Cardiac muscle cell (in vitro differentiated cells and primary cell): ENCODE measurements around the gene BCL2L1. TPM values are rescaled to one million over a fixed set of nuclear protein-coding genes. Genes with fewer than 3 reads are reported as not detected.
A peak's percentile ranks its signal among the peaks of the same experiment; 100 is the strongest.
"Not testable (repeated sequence)": the region's sequence is repeated elsewhere in the genome, so short reads cannot be mapped to it uniquely, and the experiment has no call there.

Experiments used
- DNase-seq, 2 donors: peaks; one replicate each; pipeline versions ENCODE4 v3.0.0 to v3.0.0-alpha.2; 2010 to 2017; ENCODE audit warnings: low read depth in 1 of 2, low spot score in 1 of 2
- H3K27ac ChIP-seq: fragments of 200-600 bp; sonication (generic); 2 replicates; pipeline ENCODE4 v1.5.1; 2016
- H3K27me3 ChIP-seq: fragments of 200-600 bp; sonication (generic); 2 replicates; pipeline ENCODE4 v1.6.0; 2016; ENCODE audit warnings: control low read depth
- H3K36me3 ChIP-seq: fragments of 200-600 bp; sonication (generic); 2 replicates; pipeline ENCODE4 v1.5.1; 2016; ENCODE audit warnings: control low read depth
- H3K4me1 ChIP-seq: fragments of 200-600 bp; sonication (generic); 2 replicates; pipeline ENCODE4 v1.8.1; 2017; ENCODE audit warnings: low read depth, mild to moderate bottlenecking, mixed run types
- H3K4me3 ChIP-seq: fragments of 200-600 bp; sonication (generic); 2 replicates; pipeline ENCODE4 v1.5.1; 2016; ENCODE audit warnings: mild to moderate bottlenecking
- H3K9me3 ChIP-seq: fragments of 200-600 bp; sonication (generic); 2 replicates; pipeline ENCODE4 v1.5.1; 2017; ENCODE audit warnings: low read depth, mild to moderate bottlenecking, control low read depth
- polyA plus RNA-seq: library from polyadenylated mRNA; unstranded; fragments of >200 nt; fragmentation: Nextera tagmentation; extraction: Ambion mirVana; gene quantifications from 2 replicates; pipeline ENCODE4 v1.2.1, GENCODE V29; 2016
- total RNA-seq: library from RNA; depleted of rRNA; stranded (reverse); fragments of >200 nt; gene quantifications from 2 replicates; pipeline ENCODE4 v1.2.3, GENCODE V29; 2016
- TF ChIP-seq, protein P1 (sequence below): IDR thresholded peaks from 2 replicates; pipeline ENCODE4 v1.5.1; 2012; ENCODE audit warnings: low read depth, mild to moderate bottlenecking, low read length

The BCL2L1 gene
- total and polyA plus RNA-seq, 2 experiments from 2014 or later = 40.5 to 74.6 TPM

DNA sequence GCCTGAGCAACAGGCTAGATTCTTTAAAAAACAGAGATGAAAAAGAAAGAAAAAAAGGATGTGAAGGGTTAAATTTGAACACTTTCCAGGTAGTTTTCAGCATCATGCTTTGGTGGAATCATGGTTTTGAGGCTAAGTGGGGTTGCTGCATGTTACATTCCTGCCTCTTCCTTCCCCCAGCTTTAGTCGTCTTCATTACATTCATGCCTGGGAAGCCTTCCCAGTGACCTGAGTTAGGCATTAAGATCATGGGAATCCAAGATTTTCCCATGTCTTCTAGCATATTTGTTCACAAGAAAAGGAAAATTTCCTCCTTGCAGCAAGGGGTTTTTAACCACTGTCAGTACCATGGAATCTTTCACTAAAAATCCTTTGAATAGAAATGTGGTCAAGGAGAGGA, 28.5 kb upstream of the BCL2L1 start:
- Histone ChIP-seq H3K4me3 (no peak overlapping the region), H3K9me3 (no peaks in the 10 kb centered on the region), H3K27ac (no peak overlapping the region), H3K27me3 (no peaks in the 10 kb centered on the region), H3K4me1 (peaks cover 21% of the 10 kb centered on the region), H3K36me3 (no peaks in the 10 kb centered on the region)
- TF ChIP-seq, protein P1, sequence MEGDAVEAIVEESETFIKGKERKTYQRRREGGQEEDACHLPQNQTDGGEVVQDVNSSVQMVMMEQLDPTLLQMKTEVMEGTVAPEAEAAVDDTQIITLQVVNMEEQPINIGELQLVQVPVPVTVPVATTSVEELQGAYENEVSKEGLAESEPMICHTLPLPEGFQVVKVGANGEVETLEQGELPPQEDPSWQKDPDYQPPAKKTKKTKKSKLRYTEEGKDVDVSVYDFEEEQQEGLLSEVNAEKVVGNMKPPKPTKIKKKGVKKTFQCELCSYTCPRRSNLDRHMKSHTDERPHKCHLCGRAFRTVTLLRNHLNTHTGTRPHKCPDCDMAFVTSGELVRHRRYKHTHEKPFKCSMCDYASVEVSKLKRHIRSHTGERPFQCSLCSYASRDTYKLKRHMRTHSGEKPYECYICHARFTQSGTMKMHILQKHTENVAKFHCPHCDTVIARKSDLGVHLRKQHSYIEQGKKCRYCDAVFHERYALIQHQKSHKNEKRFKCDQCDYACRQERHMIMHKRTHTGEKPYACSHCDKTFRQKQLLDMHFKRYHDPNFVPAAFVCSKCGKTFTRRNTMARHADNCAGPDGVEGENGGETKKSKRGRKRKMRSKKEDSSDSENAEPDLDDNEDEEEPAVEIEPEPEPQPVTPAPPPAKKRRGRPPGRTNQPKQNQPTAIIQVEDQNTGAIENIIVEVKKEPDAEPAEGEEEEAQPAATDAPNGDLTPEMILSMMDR = no peak
- DNase-seq = peak in 1 of 2 donors; percentile 90

DNA sequence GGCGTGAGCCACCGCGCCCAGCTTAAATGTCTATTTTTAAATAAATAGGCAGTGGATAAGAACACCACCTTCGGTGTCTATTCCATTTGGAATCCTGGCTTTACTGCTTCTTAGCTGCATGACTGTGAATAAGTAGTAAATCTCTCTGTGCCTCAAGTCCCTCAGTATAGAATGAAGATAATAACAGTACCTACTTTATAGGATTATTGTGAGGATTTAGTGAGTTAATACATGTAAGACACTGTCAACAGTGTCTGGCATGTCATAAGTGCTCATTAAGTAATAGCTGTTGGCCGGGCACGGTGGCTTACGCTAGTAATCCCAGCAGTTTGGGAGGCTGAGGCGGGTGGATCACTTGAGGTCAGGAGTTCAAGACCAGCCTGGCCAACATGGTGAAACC, 26.6 kb upstream of the BCL2L1 start:
- no peak for DNase-seq
- Histone ChIP-seq H3K27ac (no peak overlapping the region), H3K27me3 (no peaks in the 10 kb centered on the region), H3K9me3 (no peaks in the 10 kb centered on the region), H3K4me3 (no peak overlapping the region), H3K4me1 (peaks cover 27% of the 10 kb centered on the region), H3K36me3 (no peaks in the 10 kb centered on the region)
- TF ChIP-seq, protein P1 = no peak

DNA sequence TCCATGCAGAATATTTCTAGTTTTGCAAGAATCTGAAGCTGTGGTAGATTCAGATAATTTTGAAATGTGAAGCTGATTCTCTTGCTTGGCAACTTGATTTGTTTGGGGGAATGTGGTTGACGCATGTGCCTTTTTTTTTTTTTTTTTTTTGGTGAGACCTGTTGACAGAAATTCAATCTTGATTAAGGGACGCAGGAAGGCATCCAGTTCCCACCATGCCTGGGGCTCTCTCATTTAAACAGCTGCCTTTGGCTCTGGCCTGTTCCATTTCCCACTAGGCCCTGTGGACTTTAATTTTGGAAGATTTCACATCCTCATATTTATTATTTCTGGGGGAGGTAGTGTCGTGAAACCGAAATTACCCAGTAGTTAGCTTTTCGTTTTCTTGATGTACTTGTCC, 25.0 kb upstream of the BCL2L1 start:
- Histone ChIP-seq H3K4me1 (peaks cover 27% of the 10 kb centered on the region), H3K27me3 (no peaks in the 10 kb centered on the region), H3K27ac (peak overlapping the region; percentile 79), H3K36me3 (no peaks in the 10 kb centered on the region), H3K4me3 (no peak overlapping the region), H3K9me3 (no peaks in the 10 kb centered on the region)
- TF ChIP-seq, protein P1 = no peak
- peak; percentile 25 to 72 for DNase-seq

DNA sequence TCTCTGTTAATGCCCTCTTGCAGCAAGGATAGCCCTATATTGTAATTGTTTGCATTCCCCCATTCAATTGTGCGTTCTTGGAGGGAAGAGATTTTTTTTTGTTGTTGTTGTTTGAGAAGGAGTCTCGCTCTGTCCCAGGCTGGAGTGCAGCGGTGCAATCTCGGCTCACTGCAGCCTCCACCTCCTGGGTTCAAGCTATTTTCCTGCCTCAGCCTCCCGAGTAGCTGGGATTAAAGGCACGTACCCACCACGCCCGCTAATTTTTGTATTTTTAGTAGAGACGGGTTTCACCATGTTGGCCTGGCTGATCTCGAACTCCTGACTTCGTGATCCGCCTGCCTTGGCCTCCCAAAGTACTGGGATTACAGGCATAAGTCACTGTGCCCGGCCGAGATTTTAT, 24.4 kb upstream of the BCL2L1 start:
- H3K9me3 ChIP-seq, H3K4me3 ChIP-seq, H3K27me3 ChIP-seq, DNase-seq, H3K36me3 ChIP-seq: not testable (repeated sequence)
- Histone ChIP-seq H3K27ac (peak overlapping the region; percentile 79), H3K4me1 (peaks cover 27% of the 10 kb centered on the region)

DNA sequence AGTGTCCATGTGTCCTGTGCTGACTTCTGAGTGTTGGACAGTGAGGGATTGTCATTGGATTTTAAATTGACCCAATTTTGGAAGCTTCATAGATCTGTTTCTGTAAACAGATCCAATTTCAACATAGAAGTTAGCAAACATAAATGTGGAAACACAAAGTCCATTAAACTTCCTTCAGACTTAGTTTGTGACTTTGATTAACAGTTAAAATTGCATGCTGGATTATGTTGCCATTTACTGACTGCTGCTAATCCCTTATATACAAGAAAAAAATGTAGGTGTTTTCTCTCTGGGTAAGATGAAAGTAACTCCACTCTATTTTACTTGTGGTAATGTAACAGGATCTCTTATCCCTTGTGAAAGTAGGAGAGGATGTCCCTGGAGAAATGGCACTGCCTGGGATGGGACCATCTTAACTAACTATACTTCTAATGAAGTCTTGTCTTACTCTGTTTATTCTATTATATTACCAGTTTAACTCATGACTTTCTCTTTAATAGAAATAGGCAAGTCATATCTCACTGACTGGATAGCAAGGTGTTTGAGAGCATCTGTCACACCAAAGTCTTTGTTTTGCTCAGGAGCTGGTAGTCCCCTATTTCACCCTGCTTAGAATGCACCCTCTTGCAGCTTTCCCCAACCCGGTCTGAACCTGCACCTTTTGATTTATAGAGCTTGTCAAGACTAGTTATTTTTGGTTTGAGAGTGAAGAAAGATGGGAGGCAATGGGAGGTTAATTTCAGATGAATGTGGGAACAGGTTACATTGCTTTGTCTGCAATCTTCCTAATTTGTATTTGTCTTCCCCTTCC, 23.6 kb upstream of the BCL2L1 start:
- H3K36me3 ChIP-seq = no peaks in the 10 kb centered on the region
- no peaks in the 10 kb centered on the region for H3K9me3 ChIP-seq
- H3K27me3 ChIP-seq = no peaks in the 10 kb centered on the region
- no peak overlapping the region for H3K4me3 ChIP-seq
- no peak for DNase-seq
- H3K4me1 ChIP-seq = peaks cover 27% of the 10 kb centered on the region
- TF ChIP-seq, protein P1 = no peak
- peak overlapping the region; percentile 79 for H3K27ac ChIP-seq

DNA sequence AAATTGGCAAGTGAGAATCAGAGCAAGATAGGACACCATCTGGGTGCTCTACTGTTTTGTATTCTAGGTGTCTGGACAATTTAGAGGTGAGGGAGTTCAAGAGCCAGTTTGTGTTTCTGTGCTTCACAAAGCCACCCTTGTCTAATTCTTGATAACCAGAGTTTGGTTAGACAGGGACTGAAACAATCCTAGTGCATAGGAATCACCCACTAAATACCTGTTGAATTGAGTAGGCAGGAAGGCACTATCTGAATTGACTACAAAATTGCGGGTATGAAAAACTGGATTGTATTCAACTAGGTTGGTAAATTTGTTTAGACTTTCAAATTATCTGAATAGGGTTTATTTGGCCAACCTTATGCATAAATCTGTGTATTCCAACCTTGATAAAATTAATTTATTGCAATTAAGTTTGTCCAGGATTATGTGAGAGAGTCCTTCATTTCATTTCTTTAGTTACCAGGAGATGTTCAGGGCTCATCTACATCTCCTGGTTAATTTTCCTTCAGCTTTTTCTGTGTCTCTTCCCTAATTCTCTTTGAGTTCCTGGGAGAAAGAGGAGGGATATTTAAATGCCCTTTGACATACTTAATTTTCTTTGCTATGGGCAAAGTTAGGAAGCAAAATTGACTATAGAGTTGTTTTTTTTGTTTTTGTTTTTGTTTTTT, 18.1 kb upstream of the BCL2L1 start:
- TF ChIP-seq, protein P1 = no peak
- H3K36me3 ChIP-seq = no peaks in the 10 kb centered on the region
- H3K27ac ChIP-seq = no peak overlapping the region

More for the DNA sequence above, 18.1 kb upstream of the BCL2L1 start:
- Histone ChIP-seq H3K4me3 (peak overlapping the region; percentile 47), H3K27me3 (no peaks in the 10 kb centered on the region), H3K9me3 (no peaks in the 10 kb centered on the region), H3K4me1 (peaks cover 3% of the 10 kb centered on the region)
- DNase-seq = no peak
